GM18507 (cell line): ENCODE measurements around the gene HLA-E.
"Not testable (repeated sequence)": the region's sequence is repeated elsewhere in the genome, so short reads cannot be mapped to it uniquely, and the experiment has no call there.

Experiments used
- DNase-seq: peaks from one replicate; pipeline ENCODE4 v3.0.0; 2011; ENCODE audit warnings: low read depth; ENCODE audit not compliant: insufficient read length; ENCODE audit errors: extremely low spot score
- FAIRE-seq: peaks from 2 replicates; lab custom pipeline; 2011; peaks lifted over from hg19 to GRCh38; lab: Jason Lieb, UNC

The HLA-E gene

GRCh38 chr6:30529349-30529875 lies 40.1 kb downstream of the HLA-E start:
- DNase-seq, result not testable (repeated sequence)
- peak; percentile 78 for FAIRE-seq

DNA sequence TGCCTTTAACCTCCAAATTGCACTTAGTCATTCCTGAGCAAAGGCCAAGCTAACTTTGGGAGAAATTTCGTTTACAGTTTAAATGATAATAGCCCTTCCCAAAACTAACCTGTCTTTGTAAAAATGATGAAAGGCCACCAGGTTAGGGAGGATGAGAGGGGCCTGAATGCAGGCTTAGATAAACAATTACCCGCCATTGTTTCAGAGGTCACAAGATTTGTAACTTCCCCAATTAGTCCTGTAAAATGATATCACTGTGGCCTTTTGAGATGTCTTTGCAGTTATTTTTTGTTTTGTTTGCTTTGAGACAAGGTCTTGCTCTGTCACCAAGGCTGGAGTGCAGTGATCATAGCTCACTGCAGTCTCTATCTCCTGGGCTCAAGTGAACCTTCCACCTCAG lies 40.7 kb downstream of the HLA-E start:
- FAIRE-seq (no peak), DNase-seq (no peak)

DNA sequence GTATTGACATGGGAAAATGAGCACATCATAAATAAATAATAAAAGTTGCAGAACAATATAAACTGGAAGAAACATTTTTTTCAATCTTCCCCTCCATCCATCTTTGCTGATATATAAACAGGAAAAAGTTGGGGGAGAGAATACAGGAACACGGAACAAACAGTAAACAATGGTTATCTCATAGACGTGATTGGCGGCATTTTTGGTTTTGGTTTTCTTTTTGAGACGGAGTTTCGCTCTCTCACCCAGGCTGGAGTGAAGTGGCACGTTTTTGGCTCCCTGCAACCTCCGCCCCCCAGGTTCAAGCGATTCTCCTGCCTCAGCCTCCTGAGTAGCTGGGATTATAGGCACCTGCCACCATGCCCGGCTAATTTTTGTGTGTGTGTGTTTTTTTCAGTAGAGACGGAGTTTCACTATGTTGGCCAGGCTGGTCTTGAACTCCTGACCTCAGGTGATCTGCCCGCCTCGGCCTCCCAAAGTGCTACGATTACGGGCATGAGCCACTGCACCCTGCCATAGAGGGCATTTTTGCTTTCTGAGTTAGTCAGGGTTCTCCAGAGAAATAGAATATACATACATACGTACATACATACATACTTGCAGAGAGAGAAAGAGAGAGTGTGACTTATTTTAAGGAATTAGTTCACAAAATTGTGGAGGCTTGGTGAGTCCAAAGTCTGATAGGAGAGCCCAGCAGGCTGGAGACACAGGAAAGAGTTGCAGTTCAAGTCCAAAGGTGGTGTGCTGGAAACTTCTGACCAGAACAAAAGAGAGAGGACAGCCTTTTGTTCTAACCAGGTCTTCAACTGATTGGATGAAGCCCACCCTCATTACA lies 44.4 kb downstream of the HLA-E start:
- FAIRE-seq (no peak), DNase-seq (no peak)

GRCh38 chr6:30537931-30538330 lies 48.6 kb downstream of the HLA-E start:
- DNase-seq (no peak), FAIRE-seq (no peak)

- FAIRE-seq, result peak; percentile 94
- DNase-seq, result peak; percentile 56
These were observed 52.5 kb downstream of the HLA-E start for GRCh38 chr6:30541515-30542403.

GRCh38 chr6:30542404-30542725 lies 53.1 kb downstream of the HLA-E start:
- FAIRE-seq (peak; percentile 49), DNase-seq (no peak)

DNA sequence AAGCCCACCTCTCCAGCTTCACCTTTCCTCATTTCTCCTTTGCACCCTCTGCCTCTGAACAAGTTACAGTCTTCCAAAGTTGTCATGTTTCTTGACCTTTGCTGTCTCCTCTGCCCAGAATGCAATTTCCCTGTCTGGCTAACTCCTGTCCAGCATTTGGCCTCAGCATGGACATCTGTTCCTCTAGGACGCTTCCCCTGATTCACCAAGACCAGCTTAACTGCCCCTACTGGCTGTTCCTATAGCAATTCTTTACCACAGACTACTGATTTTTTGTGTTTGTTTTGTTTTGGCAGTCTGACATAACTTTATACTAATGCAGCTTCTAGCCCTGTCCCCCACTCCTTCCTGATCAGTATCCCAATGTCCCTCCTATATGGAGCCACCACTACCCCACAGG lies 53.6 kb downstream of the HLA-E start:
- FAIRE-seq, result no peak
- DNase-seq, result no peak
